ENCODE data around the gene TNNT3.
"Not testable (repeated sequence)": the region's sequence is repeated elsewhere in the genome, so short reads cannot be mapped to it uniquely, and the experiment has no call there.

The TNNT3 gene

DNA sequence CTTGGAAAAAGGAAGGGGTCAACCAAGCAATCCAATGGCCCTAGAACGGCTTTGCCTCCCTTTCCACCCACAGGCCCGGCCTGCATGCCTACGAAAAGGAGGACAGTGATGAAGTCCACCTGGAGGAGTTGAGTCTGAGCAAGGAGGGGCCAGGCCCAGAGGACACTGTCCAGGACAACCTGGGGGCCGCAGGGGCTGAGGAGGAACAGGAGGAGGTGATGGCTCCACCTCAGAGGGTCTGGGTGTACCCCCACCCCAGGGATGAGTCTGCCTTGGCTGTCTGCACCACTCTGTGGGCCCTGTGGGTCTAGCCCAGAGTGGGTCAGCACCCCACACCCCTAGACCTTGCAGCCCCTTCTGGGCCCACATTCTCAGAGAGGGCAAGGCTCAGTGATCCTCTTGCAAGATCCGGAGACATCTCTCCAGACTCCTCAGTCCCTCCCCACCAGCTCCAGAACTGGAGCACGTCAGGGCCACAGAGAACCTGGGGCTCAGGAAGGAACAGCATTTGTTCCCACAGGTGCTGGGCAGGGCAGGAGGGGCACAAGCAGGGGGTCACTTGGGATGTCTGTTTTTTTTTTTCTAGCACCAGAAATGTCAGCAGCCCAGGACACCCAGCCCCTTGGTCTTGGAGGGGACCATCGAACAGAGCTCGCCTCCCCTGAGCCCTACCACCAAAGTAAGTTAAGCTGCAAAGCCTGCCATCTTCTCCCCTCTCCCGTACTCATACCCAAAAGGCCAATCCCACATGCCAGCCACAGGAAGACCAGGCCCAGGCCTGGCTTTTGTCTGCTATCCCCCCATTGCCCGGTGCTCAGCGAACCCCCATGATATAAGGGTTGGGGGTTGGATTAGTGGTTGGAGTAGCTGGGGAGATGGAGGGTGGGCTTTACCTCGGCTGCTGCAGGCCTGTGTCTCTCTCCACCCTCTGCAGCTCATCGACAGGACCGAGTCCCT lies 35.9 kb upstream of the TNNT3 start:
- Histone ChIP-seq H3K9ac (ENCODE audit: low read depth, low read length) (no peak overlapping the region), H3K4me3 (ENCODE audit: low read depth, low read length) (no peak overlapping the region), H3K27me3 (ENCODE audit: control insufficient read depth, insufficient read depth, low read length) (no peaks in the 10 kb centered on the region), H3K4me1 (ENCODE audit: control insufficient read depth, insufficient read depth, low read length) (no peaks in the 10 kb centered on the region), H3K36me3 (ENCODE audit: control insufficient read depth, insufficient read depth, low read length) (no peaks in the 10 kb centered on the region), H3K9me3 (ENCODE audit: control insufficient read depth, insufficient read depth, low read length) (no peaks in the 10 kb centered on the region)

DNA sequence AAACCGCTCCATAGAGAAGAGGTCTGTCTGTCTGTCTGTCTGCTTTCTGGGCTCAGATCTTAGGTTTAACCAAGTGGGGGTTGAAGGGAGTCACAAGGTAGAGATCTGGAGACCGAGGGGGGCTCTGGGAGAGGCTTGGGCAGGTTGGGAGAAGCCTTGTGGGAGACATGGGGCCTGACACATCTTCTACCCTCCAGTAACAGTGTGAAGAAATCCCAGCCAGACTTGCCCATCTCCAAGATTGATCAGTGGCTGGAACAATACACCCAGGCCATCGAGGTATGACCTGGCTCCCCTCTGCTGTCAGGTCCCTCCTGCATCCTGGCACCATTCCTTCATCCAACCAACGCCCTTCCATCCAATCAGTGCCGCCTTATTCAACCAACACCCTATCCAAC lies 35.2 kb upstream of the TNNT3 start:
- Histone ChIP-seq H3K9ac (ENCODE audit: low read depth, low read length) (no peak overlapping the region), H3K4me1 (ENCODE audit: control insufficient read depth, insufficient read depth, low read length) (no peaks in the 10 kb centered on the region), H3K4me3 (ENCODE audit: low read depth, low read length) (no peak overlapping the region), H3K27me3 (ENCODE audit: control insufficient read depth, insufficient read depth, low read length) (no peaks in the 10 kb centered on the region), H3K36me3 (ENCODE audit: control insufficient read depth, insufficient read depth, low read length) (no peaks in the 10 kb centered on the region), H3K9me3 (ENCODE audit: control insufficient read depth, insufficient read depth, low read length) (no peaks in the 10 kb centered on the region)

DNA sequence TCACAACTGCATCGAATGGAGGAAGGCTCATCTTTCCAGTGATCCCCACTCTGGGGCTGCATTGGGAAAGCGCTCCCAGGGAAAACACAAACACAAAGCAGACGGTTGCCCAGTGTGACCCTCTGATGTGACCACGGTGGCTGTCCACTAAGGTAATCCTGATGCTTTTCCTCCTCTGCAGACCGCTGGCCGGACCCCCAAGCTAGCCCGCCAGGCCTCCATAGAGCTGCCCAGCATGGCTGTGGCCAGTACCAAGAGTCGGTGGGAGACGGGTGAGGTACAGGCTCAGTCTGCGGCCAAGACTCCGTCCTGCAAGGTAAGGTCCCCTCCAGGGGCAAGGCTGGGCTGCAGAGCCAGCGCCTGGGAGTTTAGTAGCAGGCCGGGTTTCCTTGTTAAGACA lies 33.0 kb upstream of the TNNT3 start:
- H3K4me3 ChIP-seq (ENCODE audit: low read depth, low read length); H3K4me1 ChIP-seq (ENCODE audit: control insufficient read depth, insufficient read depth, low read length); H3K9me3 ChIP-seq (ENCODE audit: control insufficient read depth, insufficient read depth, low read length); H3K36me3 ChIP-seq (ENCODE audit: control insufficient read depth, insufficient read depth, low read length); H3K9ac ChIP-seq (ENCODE audit: low read depth, low read length); H3K27me3 ChIP-seq (ENCODE audit: control insufficient read depth, insufficient read depth, low read length): not testable (repeated sequence)

GRCh38 chr11:1887451-1888346 lies 31.8 kb upstream of the TNNT3 start:
- Histone ChIP-seq H3K9me3 (ENCODE audit: control insufficient read depth, insufficient read depth, low read length) (no peaks in the 10 kb centered on the region), H3K4me1 (ENCODE audit: control insufficient read depth, insufficient read depth, low read length) (no peaks in the 10 kb centered on the region), H3K27me3 (ENCODE audit: control insufficient read depth, insufficient read depth, low read length) (no peaks in the 10 kb centered on the region), H3K9ac (ENCODE audit: low read depth, low read length) (no peak overlapping the region), H3K36me3 (ENCODE audit: control insufficient read depth, insufficient read depth, low read length) (no peaks in the 10 kb centered on the region), H3K4me3 (ENCODE audit: low read depth, low read length) (no peak overlapping the region)

DNA sequence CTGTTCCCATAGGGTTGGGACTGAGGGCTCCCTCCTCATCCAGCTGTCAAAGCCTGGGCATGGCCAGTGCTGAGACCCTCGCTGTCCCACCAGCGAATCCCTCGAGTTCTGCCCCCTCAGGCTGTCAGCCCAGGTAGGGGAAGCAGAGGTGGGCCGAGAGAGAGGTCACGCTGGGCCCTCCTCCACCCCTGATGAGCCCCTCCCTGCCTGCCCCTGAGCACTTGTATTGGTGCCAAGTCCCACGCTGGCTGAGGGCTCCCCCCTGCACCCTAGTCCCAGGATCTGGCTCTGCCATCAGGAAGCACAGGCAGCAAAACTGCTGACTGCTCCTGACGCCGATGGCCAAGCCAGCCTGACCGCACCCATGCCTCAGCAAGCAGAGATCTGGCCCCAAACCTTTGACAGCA lies 31.2 kb upstream of the TNNT3 start:
- Histone ChIP-seq H3K4me3 (ENCODE audit: low read depth, low read length) (no peak overlapping the region), H3K9me3 (ENCODE audit: control insufficient read depth, insufficient read depth, low read length) (no peaks in the 10 kb centered on the region), H3K36me3 (ENCODE audit: control insufficient read depth, insufficient read depth, low read length) (no peaks in the 10 kb centered on the region), H3K9ac (ENCODE audit: low read depth, low read length) (no peak overlapping the region), H3K27me3 (ENCODE audit: control insufficient read depth, insufficient read depth, low read length) (no peaks in the 10 kb centered on the region), H3K4me1 (ENCODE audit: control insufficient read depth, insufficient read depth, low read length) (no peaks in the 10 kb centered on the region)

- H3K9ac ChIP-seq (ENCODE audit: low read depth, low read length): no peak overlapping the region
- no peak overlapping the region for H3K4me3 ChIP-seq (ENCODE audit: low read depth, low read length)
Measured at GRCh38 chr11:1888811-1889210, 30.7 kb upstream of the TNNT3 start.

GRCh38 chr11:1889224-1889930 lies 30.1 kb upstream of the TNNT3 start:
- Histone ChIP-seq H3K4me1 (ENCODE audit: control insufficient read depth, insufficient read depth, low read length) (no peaks in the 10 kb centered on the region), H3K4me3 (ENCODE audit: low read depth, low read length) (no peak overlapping the region), H3K9me3 (ENCODE audit: control insufficient read depth, insufficient read depth, low read length) (no peaks in the 10 kb centered on the region), H3K36me3 (ENCODE audit: control insufficient read depth, insufficient read depth, low read length) (no peaks in the 10 kb centered on the region), H3K27me3 (ENCODE audit: control insufficient read depth, insufficient read depth, low read length) (no peaks in the 10 kb centered on the region), H3K9ac (ENCODE audit: low read depth, low read length) (no peak overlapping the region)

More at GRCh38 chr11:1888811-1889210, 30.7 kb upstream of the TNNT3 start:
- Histone ChIP-seq H3K36me3 (ENCODE audit: control insufficient read depth, insufficient read depth, low read length) (no peaks in the 10 kb centered on the region), H3K4me1 (ENCODE audit: control insufficient read depth, insufficient read depth, low read length) (no peaks in the 10 kb centered on the region), H3K27me3 (ENCODE audit: control insufficient read depth, insufficient read depth, low read length) (no peaks in the 10 kb centered on the region), H3K9me3 (ENCODE audit: control insufficient read depth, insufficient read depth, low read length) (no peaks in the 10 kb centered on the region)

- Histone ChIP-seq H3K4me3 (ENCODE audit: low read depth, low read length) (no peak overlapping the region), H3K9ac (ENCODE audit: low read depth, low read length) (no peak overlapping the region), H3K27me3 (ENCODE audit: control insufficient read depth, insufficient read depth, low read length) (no peaks in the 10 kb centered on the region)
Measured at GRCh38 chr11:1889941-1890855, 29.3 kb upstream of the TNNT3 start.

GRCh38 chr11:1890856-1891830 lies 28.4 kb upstream of the TNNT3 start:
- no peaks in the 10 kb centered on the region for H3K4me1 ChIP-seq (ENCODE audit: control insufficient read depth, insufficient read depth, low read length)

More at GRCh38 chr11:1889941-1890855, 29.3 kb upstream of the TNNT3 start:
- Histone ChIP-seq H3K36me3 (ENCODE audit: control insufficient read depth, insufficient read depth, low read length) (no peaks in the 10 kb centered on the region), H3K9me3 (ENCODE audit: control insufficient read depth, insufficient read depth, low read length) (no peaks in the 10 kb centered on the region), H3K4me1 (ENCODE audit: control insufficient read depth, insufficient read depth, low read length) (no peaks in the 10 kb centered on the region)

DNA sequence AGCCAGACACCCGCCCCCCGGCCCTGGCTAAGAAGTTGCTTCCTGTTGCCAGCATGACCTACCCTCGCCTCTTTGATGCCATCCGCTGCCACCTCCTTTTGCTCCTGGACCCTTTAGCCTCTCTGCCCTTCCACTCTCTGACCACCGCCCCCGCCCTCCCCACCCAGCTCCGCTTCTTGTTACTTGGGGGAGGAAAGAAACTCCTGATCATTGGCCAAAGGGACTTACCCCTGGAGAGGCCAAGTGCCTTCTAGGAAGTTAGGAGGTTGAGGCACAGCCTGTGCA lies 27.7 kb upstream of the TNNT3 start, which contains the start of gene PRR33:
PRR33 (minus strand) TSS at position 65 of the 285 bp plus-strand sequence. CDS start 1,311 bp downstream, outside the sequence.
- no peak within 1 kb of the TSS for H3K4me3 ChIP-seq (ENCODE audit: low read depth, low read length)
- H3K27me3 ChIP-seq (ENCODE audit: control insufficient read depth, insufficient read depth, low read length): no peaks in the 10 kb centered on the region
- no peaks in the 10 kb centered on the region for H3K36me3 ChIP-seq (ENCODE audit: control insufficient read depth, insufficient read depth, low read length)
- H3K9ac ChIP-seq (ENCODE audit: low read depth, low read length): no peak within 1 kb of the TSS
- H3K4me1 ChIP-seq (ENCODE audit: control insufficient read depth, insufficient read depth, low read length): no peaks in the 10 kb centered on the region
- H3K9me3 ChIP-seq (ENCODE audit: control insufficient read depth, insufficient read depth, low read length): no peaks in the 10 kb centered on the region

More at GRCh38 chr11:1890856-1891830, 28.4 kb upstream of the TNNT3 start:
- H3K9ac ChIP-seq (ENCODE audit: low read depth, low read length): no peak overlapping the region
- H3K9me3 ChIP-seq (ENCODE audit: control insufficient read depth, insufficient read depth, low read length): no peaks in the 10 kb centered on the region
- H3K4me3 ChIP-seq (ENCODE audit: low read depth, low read length): no peak overlapping the region
- H3K36me3 ChIP-seq (ENCODE audit: control insufficient read depth, insufficient read depth, low read length): no peaks in the 10 kb centered on the region
- no peaks in the 10 kb centered on the region for H3K27me3 ChIP-seq (ENCODE audit: control insufficient read depth, insufficient read depth, low read length)

All from iPS-15b (cell line).